ENCODE data around the gene SLBP. TPM values are rescaled to one million over a fixed set of nuclear protein-coding genes. Genes with fewer than 3 reads are reported as not detected.

The SLBP gene
- polyA plus RNA-seq, 3 donors, result 39.6 to 63.7 (median 59.1) TPM

GRCh38 chr4:1725521-1725920, 13.4 kb upstream of the SLBP start:
- Mint-ChIP-seq H3K27ac (peak overlapping the region in 6 of 7 donors; percentile 50 to 100 (median 94)), H3K9me3 (no peaks in the 10 kb centered on the region), H3K4me3 (no peak overlapping the region), H3K27me3 (ENCODE audit: low read depth in 3 of 3) (peaks cover 0 to 3% (median 0%) of the 10 kb centered on the region in 3 donors), H3K4me1 (peaks cover 81% of the 10 kb centered on the region), H3K36me3 (peaks cover 30 to 50% of the 10 kb centered on the region in 2 donors)
- peaks cover 22% of the 10 kb centered on the region for H4K20me1 ChIP-seq (ENCODE audit: insufficient read depth, low read length)
- no peak overlapping the region for H3K9ac ChIP-seq (ENCODE audit: insufficient read depth, low read length, poor library complexity, severe bottlenecking)
- H3K27me3 ChIP-seq (ENCODE audit: control insufficient read depth in 2 of 2, insufficient read depth in 2 of 2, low read length in 2 of 2), result no peaks in the 10 kb centered on the region
- peaks cover 21 to 30% of the 10 kb centered on the region in 2 donors for H3K36me3 ChIP-seq (replicated peaks in 1 of 2; ENCODE audit: control insufficient read depth in 1 of 2, insufficient read depth in 2 of 2, low read length in 2 of 2)
- no peak overlapping the region for H2AFZ ChIP-seq (ENCODE audit: insufficient read depth, low read depth, low read length, poor library complexity, severe bottlenecking)
- H3K4me2 ChIP-seq (replicated peaks; ENCODE audit: extremely low read depth, low read length, poor library complexity, severe bottlenecking), result peak overlapping the region; percentile 89
- 94% methylated on average over 8 of the region's 10 CpGs for WGBS (ENCODE audit: insufficient coverage)
- peak overlapping the region; percentile 9 to 96 for H3K27ac ChIP-seq (ENCODE audit: low read depth in 1 of 2, low read length in 2 of 2)
- intact Hi-C loops (cut with micrococcal nuclease), result loop anchor here in 1 of 2 donors (5.0 to 10.0 kb wide), 3 partner anchors 129 to 289 kb away; partner anchors contain the start of gene LETM1
- H3K4me1 ChIP-seq (ENCODE audit: control insufficient read depth in 1 of 2, insufficient read depth in 2 of 2, low read length in 2 of 2), result peaks cover 81 to 88% of the 10 kb centered on the region in 2 donors
- H3K4me3 ChIP-seq (replicated peaks in 1 of 3; ENCODE audit: low read depth in 2 of 3, low read length in 3 of 3), result peak overlapping the region in 1 of 3 experiments; percentile 80
- peaks cover 86% of the 10 kb centered on the region for H3K79me2 ChIP-seq (ENCODE audit: insufficient read depth, low read length)
- DNase-seq, result no peak
- TF ChIP-seq CTCF (IDR thresholded peaks at IDR 0.05), result no peak
- no peaks in the 10 kb centered on the region for H3K9me3 ChIP-seq (replicated peaks in 1 of 2; ENCODE audit: control insufficient read depth in 1 of 2, insufficient read depth in 1 of 2, low read length in 2 of 2)

DNA sequence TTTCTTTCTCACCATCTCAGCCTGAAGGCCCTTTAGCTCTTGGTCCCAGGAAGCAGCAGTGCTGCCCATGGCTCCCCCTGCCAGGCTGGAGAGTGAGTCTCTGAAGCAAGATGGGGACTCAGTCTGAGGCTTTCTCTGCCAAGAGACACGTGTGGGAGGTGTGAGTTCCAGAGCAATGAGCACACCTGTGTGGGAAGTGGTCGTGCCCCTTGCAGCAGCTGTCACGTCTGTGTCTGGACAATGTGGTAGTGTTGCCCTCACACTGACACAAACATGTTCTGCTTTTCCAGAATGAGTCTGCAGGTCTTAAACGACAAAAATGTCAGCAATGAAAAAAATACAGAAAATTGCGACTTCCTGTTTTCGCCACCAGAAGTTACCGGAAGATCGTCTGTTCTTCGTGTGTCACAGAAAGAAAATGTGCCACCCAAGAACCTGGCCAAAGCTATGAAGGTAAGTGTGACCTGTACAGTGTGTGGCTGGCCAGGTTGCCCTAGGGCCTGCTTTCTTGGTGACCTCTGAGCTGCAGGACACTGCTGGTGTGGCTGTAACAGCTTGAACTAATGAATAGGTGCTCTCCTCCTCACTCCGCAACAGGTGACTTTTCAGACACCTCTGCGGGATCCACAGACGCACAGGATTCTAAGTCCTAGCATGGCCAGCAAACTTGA, 11.1 kb upstream of the SLBP start:
- TF ChIP-seq CTCF (IDR thresholded peaks at IDR 0.05), result no peak
- intact Hi-C loops (cut with micrococcal nuclease), result loop anchor here in 1 of 2 donors (5.0 to 10.0 kb wide), 3 partner anchors 132 to 376 kb away; partner anchors contain the start of genes LETM1 and UVSSA
- Mint-ChIP-seq H3K9me3 (no peaks in the 10 kb centered on the region), H3K4me1 (peaks cover 80% of the 10 kb centered on the region), H3K27ac (peak overlapping the region; percentile 97 to 100 (median 98)), H3K4me3 (peak overlapping the region; percentile 82 to 98), H3K27me3 (ENCODE audit: low read depth in 3 of 3) (peaks cover 0 to 3% (median 0%) of the 10 kb centered on the region in 3 donors), H3K36me3 (peaks cover 17 to 36% of the 10 kb centered on the region in 2 donors)
- peak; percentile 78 to 93 (median 86) for DNase-seq
- H3K27me3 ChIP-seq (ENCODE audit: control insufficient read depth in 2 of 2, insufficient read depth in 2 of 2, low read length in 2 of 2), result no peaks in the 10 kb centered on the region
- 20% methylated on average over 9 of the region's 12 CpGs for WGBS (ENCODE audit: insufficient coverage)
- peak overlapping the region; percentile 89 for H3K4me2 ChIP-seq (replicated peaks; ENCODE audit: extremely low read depth, low read length, poor library complexity, severe bottlenecking)
- H3K9ac ChIP-seq (ENCODE audit: insufficient read depth, low read length, poor library complexity, severe bottlenecking), result peak overlapping the region; percentile 73
- peaks cover 85% of the 10 kb centered on the region for H3K79me2 ChIP-seq (ENCODE audit: insufficient read depth, low read length)
- peaks cover 78 to 86% of the 10 kb centered on the region in 2 donors for H3K4me1 ChIP-seq (ENCODE audit: control insufficient read depth in 1 of 2, insufficient read depth in 2 of 2, low read length in 2 of 2)
- peak overlapping the region; percentile 88 to 96 for H3K27ac ChIP-seq (ENCODE audit: low read depth in 1 of 2, low read length in 2 of 2)
- H3K9me3 ChIP-seq (replicated peaks in 1 of 2; ENCODE audit: control insufficient read depth in 1 of 2, insufficient read depth in 1 of 2, low read length in 2 of 2), result no peaks in the 10 kb centered on the region
- H4K20me1 ChIP-seq (ENCODE audit: insufficient read depth, low read length), result peaks cover 26% of the 10 kb centered on the region
- H2AFZ ChIP-seq (ENCODE audit: insufficient read depth, low read depth, low read length, poor library complexity, severe bottlenecking), result peak overlapping the region; percentile 89
- H3K36me3 ChIP-seq (replicated peaks in 1 of 2; ENCODE audit: control insufficient read depth in 1 of 2, insufficient read depth in 2 of 2, low read length in 2 of 2), result peaks cover 9 to 19% of the 10 kb centered on the region in 2 donors
- H3K4me3 ChIP-seq (replicated peaks in 1 of 3; ENCODE audit: low read depth in 2 of 3, low read length in 3 of 3), result peak overlapping the region; percentile 58 to 80 (median 63)
